ENCODE measurements around the gene NUP58. TPM values are rescaled to one million over a fixed set of nuclear protein-coding genes. Genes with fewer than 3 reads are reported as not detected.

The NUP58 gene
- polyA plus RNA-seq, result 10 to 100 TPM in 3 of 4 donors, 1 to 10 TPM in 1; 10.0 to 30.7 (median 12.2) TPM
- long read RNA-seq, donor 1, full-length matches to known transcripts, result 4 of 10 reads
- long read RNA-seq, donor 1, partial matches to known transcripts, result 6 of 10 reads
- long read RNA-seq, donor 1, other reads (novel, unspliced or antisense), result 0 of 10 reads
- long read RNA-seq, donor 2, full-length matches to known transcripts, result 3 of 3 reads
- long read RNA-seq, donor 2, partial matches to known transcripts, result 0 of 3 reads
- long read RNA-seq, donor 2, other reads (novel, unspliced or antisense), result 0 of 3 reads
- long read RNA-seq, donor 3, full-length matches to known transcripts, result 4 of 4 reads
- long read RNA-seq, donor 3, partial matches to known transcripts, result 0 of 4 reads
- long read RNA-seq, donor 3, other reads (novel, unspliced or antisense), result 0 of 4 reads
- long read RNA-seq, donor 4, result 0 reads
- long read RNA-seq, donor 5, result 0 reads
- long read RNA-seq, donor 6, full-length matches to known transcripts, result 3 of 3 reads
- long read RNA-seq, donor 6, partial matches to known transcripts, result 0 of 3 reads
- long read RNA-seq, donor 6, other reads (novel, unspliced or antisense), result 0 of 3 reads
- long read RNA-seq, donor 7, result 0 reads
- long read RNA-seq, donor 8, partial matches to known transcripts, result 0 of 1 reads
- long read RNA-seq, donor 8, other reads (novel, unspliced or antisense), result 0 of 1 reads
- long read RNA-seq, donor 9, partial matches to known transcripts, result 0 of 1 reads
- long read RNA-seq, donor 9, other reads (novel, unspliced or antisense), result 0 of 1 reads
- long read RNA-seq, donor 10, full-length matches to known transcripts, result 9 of 14 reads
- long read RNA-seq, donor 10, partial matches to known transcripts, result 5 of 14 reads
- long read RNA-seq, donor 10, other reads (novel, unspliced or antisense), result 0 of 14 reads

GRCh38 chr13:25301347-25302113 is at the start of gene NUP58:
NUP58 (plus strand) TSS chr13:25301625; CDS start chr13:25301774, 149 bp downstream.
- Histone ChIP-seq H3K27ac (ENCODE audit: low read depth in 1 of 3, low read length in 2 of 3) (peak within 1 kb of the TSS; percentile 82 to 89 (median 86)), H3K4me3 (ENCODE audit: low read depth in 1 of 3, low read length in 3 of 3) (peak within 1 kb of the TSS; percentile 59 to 92 (median 69)), H3K9me3 (ENCODE audit: control insufficient read depth in 2 of 2, insufficient read depth in 1 of 2, low read depth in 1 of 2, low read length in 1 of 2) (peaks cover 0 to 4% of the 10 kb centered on the region in 2 donors), H3K27me3 (ENCODE audit: control insufficient read depth in 3 of 3, insufficient read depth in 3 of 3, low read length in 3 of 3) (peaks cover 0 to 4% (median 0%) of the 10 kb centered on the region in 3 donors), H3K4me1 (ENCODE audit: control insufficient read depth in 3 of 3, insufficient read depth in 2 of 3, low read depth in 1 of 3, low read length in 2 of 3) (peaks cover 0 to 2% (median 2%) of the 10 kb centered on the region in 3 donors), H3K36me3 (ENCODE audit: control insufficient read depth in 3 of 3, insufficient read depth in 2 of 3, low read depth in 1 of 3, low read length in 3 of 3) (peaks cover 0 to 2% (median 0%) of the 10 kb centered on the region in 3 donors)
- WGBS, 3 donors, result 0 to 1% (median 0%) methylated on average over 63 to 64 of the region's 64 CpGs
- no peak for FAIRE-seq
- peak; percentile 95 to 98 for DNase-seq

GRCh38 chr13:25252225-25252624 is 49.2 kb upstream of the NUP58 start:
- Histone ChIP-seq H3K9me3 (ENCODE audit: control insufficient read depth in 2 of 2, insufficient read depth in 1 of 2, low read depth in 1 of 2, low read length in 1 of 2) (no peaks in the 10 kb centered on the region), H3K36me3 (ENCODE audit: control insufficient read depth in 3 of 3, insufficient read depth in 2 of 3, low read depth in 1 of 3, low read length in 3 of 3) (peaks cover 3 to 7% (median 4%) of the 10 kb centered on the region in 3 donors), H3K27ac (ENCODE audit: low read depth in 1 of 3, low read length in 2 of 3) (no peak overlapping the region), H3K4me3 (ENCODE audit: low read depth in 1 of 3, low read length in 3 of 3) (no peak overlapping the region), H3K4me1 (ENCODE audit: control insufficient read depth in 3 of 3, insufficient read depth in 2 of 3, low read depth in 1 of 3, low read length in 2 of 3) (no peaks in the 10 kb centered on the region), H3K27me3 (ENCODE audit: control insufficient read depth in 3 of 3, insufficient read depth in 3 of 3, low read length in 3 of 3) (no peaks in the 10 kb centered on the region)
- DNase-seq, result no peak
- WGBS, 3 donors, result 92 to 95% (median 94%) methylated on average over 4 of the region's 4 CpGs
- FAIRE-seq, result no peak

- Histone ChIP-seq H3K9me3 (ENCODE audit: control insufficient read depth in 2 of 2, insufficient read depth in 1 of 2, low read depth in 1 of 2, low read length in 1 of 2) (no peaks in the 10 kb centered on the region), H3K4me3 (ENCODE audit: low read depth in 1 of 3, low read length in 3 of 3) (no peak overlapping the region), H3K27ac (ENCODE audit: low read depth in 1 of 3, low read length in 2 of 3) (no peak overlapping the region), H3K36me3 (ENCODE audit: control insufficient read depth in 3 of 3, insufficient read depth in 2 of 3, low read depth in 1 of 3, low read length in 3 of 3) (peaks cover 3 to 9% (median 4%) of the 10 kb centered on the region in 3 donors), H3K27me3 (ENCODE audit: control insufficient read depth in 3 of 3, insufficient read depth in 3 of 3, low read length in 3 of 3) (no peaks in the 10 kb centered on the region), H3K4me1 (ENCODE audit: control insufficient read depth in 3 of 3, insufficient read depth in 2 of 3, low read depth in 1 of 3, low read length in 2 of 3) (no peaks in the 10 kb centered on the region)
- DNase-seq, result no peak
- 86 to 95% (median 94%) methylated on average over 2 of the region's 2 CpGs for WGBS, 3 donors
- no peak for FAIRE-seq
These were observed 48.7 kb upstream of the NUP58 start for GRCh38 chr13:25252752-25253151.

GRCh38 chr13:25253702-25254101 is 47.7 kb upstream of the NUP58 start:
- no peaks in the 10 kb centered on the region for H3K4me1 ChIP-seq (ENCODE audit: control insufficient read depth in 3 of 3, insufficient read depth in 2 of 3, low read depth in 1 of 3, low read length in 2 of 3)
- 85 to 95% (median 93%) methylated on average over 2 of the region's 2 CpGs for whole genome bisulfite sequencing, 3 donors
- DNase-seq (no peak), FAIRE-seq (no peak)
- no peak overlapping the region for H3K4me3 ChIP-seq (ENCODE audit: low read depth in 1 of 3, low read length in 3 of 3)
- H3K27ac ChIP-seq (ENCODE audit: low read depth in 1 of 3, low read length in 2 of 3), result no peak overlapping the region
- no peaks in the 10 kb centered on the region for H3K9me3 ChIP-seq (ENCODE audit: control insufficient read depth in 2 of 2, insufficient read depth in 1 of 2, low read depth in 1 of 2, low read length in 1 of 2)
- H3K36me3 ChIP-seq (ENCODE audit: control insufficient read depth in 3 of 3, insufficient read depth in 2 of 3, low read depth in 1 of 3, low read length in 3 of 3), result peaks cover 3 to 9% (median 4%) of the 10 kb centered on the region in 3 donors
- no peaks in the 10 kb centered on the region for H3K27me3 ChIP-seq (ENCODE audit: control insufficient read depth in 3 of 3, insufficient read depth in 3 of 3, low read length in 3 of 3)

GRCh38 chr13:25262261-25262660 is 39.2 kb upstream of the NUP58 start:
- no peaks in the 10 kb centered on the region for H3K27me3 ChIP-seq (ENCODE audit: control insufficient read depth in 3 of 3, insufficient read depth in 3 of 3, low read length in 3 of 3)
- peaks cover 0 to 17% (median 13%) of the 10 kb centered on the region in 3 donors for H3K36me3 ChIP-seq (ENCODE audit: control insufficient read depth in 3 of 3, insufficient read depth in 2 of 3, low read depth in 1 of 3, low read length in 3 of 3)
- H3K9me3 ChIP-seq (ENCODE audit: control insufficient read depth in 2 of 2, insufficient read depth in 1 of 2, low read depth in 1 of 2, low read length in 1 of 2), result no peaks in the 10 kb centered on the region
- no peaks in the 10 kb centered on the region for H3K4me1 ChIP-seq (ENCODE audit: control insufficient read depth in 3 of 3, insufficient read depth in 2 of 3, low read depth in 1 of 3, low read length in 2 of 3)
- H3K27ac ChIP-seq (ENCODE audit: low read depth in 1 of 3, low read length in 2 of 3), result no peak overlapping the region
- WGBS, 3 donors, result 94 to 97% (median 96%) methylated on average over 4 of the region's 4 CpGs
- no peak overlapping the region for H3K4me3 ChIP-seq (ENCODE audit: low read depth in 1 of 3, low read length in 3 of 3)
- DNase-seq (no peak), FAIRE-seq (no peak)

- peaks cover 0 to 11% (median 10%) of the 10 kb centered on the region in 3 donors for H3K36me3 ChIP-seq (ENCODE audit: control insufficient read depth in 3 of 3, insufficient read depth in 2 of 3, low read depth in 1 of 3, low read length in 3 of 3)
- H3K4me3 ChIP-seq (ENCODE audit: low read depth in 1 of 3, low read length in 3 of 3), result no peak overlapping the region
- H3K27me3 ChIP-seq (ENCODE audit: control insufficient read depth in 3 of 3, insufficient read depth in 3 of 3, low read length in 3 of 3), result no peaks in the 10 kb centered on the region
- no peak overlapping the region for H3K27ac ChIP-seq (ENCODE audit: low read depth in 1 of 3, low read length in 2 of 3)
- FAIRE-seq, result no peak
- no peaks in the 10 kb centered on the region for H3K4me1 ChIP-seq (ENCODE audit: control insufficient read depth in 3 of 3, insufficient read depth in 2 of 3, low read depth in 1 of 3, low read length in 2 of 3)
- WGBS, 3 donors, result 84 to 98% (median 95%) methylated on average over 4 to 5 of the region's 5 CpGs
- no peak for DNase-seq
- H3K9me3 ChIP-seq (ENCODE audit: control insufficient read depth in 2 of 2, insufficient read depth in 1 of 2, low read depth in 1 of 2, low read length in 1 of 2), result no peaks in the 10 kb centered on the region
These were observed 34.7 kb upstream of the NUP58 start for GRCh38 chr13:25266706-25267105.

- Histone ChIP-seq H3K27ac (ENCODE audit: low read depth in 1 of 3, low read length in 2 of 3) (no peak overlapping the region), H3K4me3 (ENCODE audit: low read depth in 1 of 3, low read length in 3 of 3) (no peak overlapping the region), H3K9me3 (ENCODE audit: control insufficient read depth in 2 of 2, insufficient read depth in 1 of 2, low read depth in 1 of 2, low read length in 1 of 2) (no peaks in the 10 kb centered on the region), H3K4me1 (ENCODE audit: control insufficient read depth in 3 of 3, insufficient read depth in 2 of 3, low read depth in 1 of 3, low read length in 2 of 3) (no peaks in the 10 kb centered on the region), H3K36me3 (ENCODE audit: control insufficient read depth in 3 of 3, insufficient read depth in 2 of 3, low read depth in 1 of 3, low read length in 3 of 3) (peaks cover 0 to 12% (median 6%) of the 10 kb centered on the region in 3 donors), H3K27me3 (ENCODE audit: control insufficient read depth in 3 of 3, insufficient read depth in 3 of 3, low read length in 3 of 3) (no peaks in the 10 kb centered on the region)
- 86% methylated on average over 1 of the region's 1 CpG for WGBS, 3 donors
- DNase-seq (no peak), FAIRE-seq (no peak)
These were observed 33.7 kb upstream of the NUP58 start for GRCh38 chr13:25267715-25268114.

GRCh38 chr13:25268561-25268960 is 32.9 kb upstream of the NUP58 start:
- no peak overlapping the region for H3K4me3 ChIP-seq (ENCODE audit: low read depth in 1 of 3, low read length in 3 of 3)
- H3K27me3 ChIP-seq (ENCODE audit: control insufficient read depth in 3 of 3, insufficient read depth in 3 of 3, low read length in 3 of 3), result no peaks in the 10 kb centered on the region
- no peaks in the 10 kb centered on the region for H3K9me3 ChIP-seq (ENCODE audit: control insufficient read depth in 2 of 2, insufficient read depth in 1 of 2, low read depth in 1 of 2, low read length in 1 of 2)
- H3K4me1 ChIP-seq (ENCODE audit: control insufficient read depth in 3 of 3, insufficient read depth in 2 of 3, low read depth in 1 of 3, low read length in 2 of 3), result no peaks in the 10 kb centered on the region
- FAIRE-seq (no peak), DNase-seq (no peak)
- WGBS, 3 donors, result 93 to 96% (median 95%) methylated on average over 6 of the region's 6 CpGs
- peaks cover 0 to 9% (median 6%) of the 10 kb centered on the region in 3 donors for H3K36me3 ChIP-seq (ENCODE audit: control insufficient read depth in 3 of 3, insufficient read depth in 2 of 3, low read depth in 1 of 3, low read length in 3 of 3)
- no peak overlapping the region for H3K27ac ChIP-seq (ENCODE audit: low read depth in 1 of 3, low read length in 2 of 3)
